CD14-positive monocyte (primary cell): ENCODE measurements around the gene DENND6A. TPM values are rescaled to one million over a fixed set of nuclear protein-coding genes. Genes with fewer than 3 reads are reported as not detected.

ENCODE experiments used
- DNase-seq, 3 donors: peaks; one replicate each; pipeline ENCODE4 v3.0.0-alpha.2; 2011 to 2022
- H2AFZ ChIP-seq: 2 replicates; pipeline ENCODE4 v1.6.0; 2012; ENCODE audit warnings: mild to moderate bottlenecking, low read depth, low read length, inconsistent platforms; ENCODE audit not compliant: insufficient read depth, poor library complexity, severe bottlenecking
- H3K27ac ChIP-seq, 2 donors: 1 replicate in 1 of 2; 2 replicates in 1 of 2; pipeline ENCODE4 v1.5.1; 2012 to 2013; ENCODE audit warnings: low read length in 2 of 2, control low read depth in 1 of 2, inconsistent platforms in 1 of 2, low read depth in 1 of 2, mild to moderate bottlenecking in 1 of 2
- H3K27me3 ChIP-seq, 2 donors: one replicate each; pipeline versions ENCODE4 v1.6.0 to v1.6.1; 2011 to 2013; ENCODE audit warnings: low read length in 2 of 2; ENCODE audit not compliant: control insufficient read depth in 2 of 2, insufficient read depth in 2 of 2
- H3K36me3 ChIP-seq, 2 donors: replicated peaks in 1 of 2; 1 replicate in 1 of 2; 2 replicates in 1 of 2; pipeline versions ENCODE4 v1.5.1 to v1.6.1; 2012 to 2013; ENCODE audit warnings: low read length in 2 of 2, control low read depth in 1 of 2, inconsistent platforms in 1 of 2, mild to moderate bottlenecking in 1 of 2; ENCODE audit not compliant: insufficient read depth in 2 of 2, control insufficient read depth in 1 of 2
- H3K4me1 ChIP-seq, 2 donors: 1 replicate in 1 of 2; 2 replicates in 1 of 2; pipeline versions ENCODE4 v1.5.1 to v1.6.1; 2012 to 2013; ENCODE audit warnings: low read length in 2 of 2, control low read depth in 1 of 2, inconsistent platforms in 1 of 2, mild to moderate bottlenecking in 1 of 2, moderate library complexity in 1 of 2; ENCODE audit not compliant: insufficient read depth in 2 of 2, control insufficient read depth in 1 of 2
- H3K4me2 ChIP-seq: replicated peaks from 2 replicates; pipeline ENCODE3; 2012; ENCODE audit warnings: low read length, moderate library complexity, mild to moderate bottlenecking; ENCODE audit not compliant: poor library complexity, severe bottlenecking; ENCODE audit errors: extremely low read depth
- H3K4me3 ChIP-seq, 3 experiments: fragments of 200-600 bp in 1 of 3; sonication (generic) in 1 of 3; replicated peaks in 1 of 3; 1 replicate in 2 of 3; 2 replicates in 1 of 3; pipeline ENCODE4 v1.5.1; 2011 to 2013; ENCODE audit warnings: low read length in 3 of 3, mild to moderate bottlenecking in 3 of 3, control low read depth in 2 of 3, low read depth in 2 of 3, inconsistent platforms in 1 of 3, moderate library complexity in 1 of 3
- H3K79me2 ChIP-seq: 2 replicates; pipeline ENCODE4 v1.6.0; 2012; ENCODE audit warnings: mild to moderate bottlenecking, control low read depth, inconsistent platforms, low read length, moderate library complexity; ENCODE audit not compliant: insufficient read depth
- H3K9ac ChIP-seq: 2 replicates; pipeline ENCODE4 v1.6.0; 2017; ENCODE audit warnings: low read length, mild to moderate bottlenecking; ENCODE audit not compliant: insufficient read depth, poor library complexity, severe bottlenecking
- H3K9me3 ChIP-seq, 2 donors: replicated peaks in 1 of 2; 1 replicate in 1 of 2; 2 replicates in 1 of 2; pipeline versions ENCODE4 v1.5.1 to v1.6.1; 2012 to 2013; ENCODE audit warnings: low read length in 2 of 2, control low read depth in 1 of 2; ENCODE audit not compliant: control insufficient read depth in 1 of 2, insufficient read depth in 1 of 2
- H4K20me1 ChIP-seq: 2 replicates; pipeline ENCODE4 v1.6.0; 2012; ENCODE audit warnings: mild to moderate bottlenecking, low read length, control low read depth, moderate library complexity; ENCODE audit not compliant: insufficient read depth
- H3K27ac Mint-ChIP-seq, 7 donors: one replicate each; pipeline ENCODE4 v1.8.0; 2020; ENCODE audit warnings: mild to moderate bottlenecking in 7 of 7, mixed read lengths in 7 of 7, moderate library complexity in 6 of 7, inconsistent platforms in 2 of 7
- H3K27me3 Mint-ChIP-seq, 3 donors: one replicate each; pipeline ENCODE4 v1.8.0; 2021 to 2022; ENCODE audit warnings: low read depth in 3 of 3, mild to moderate bottlenecking in 3 of 3, mixed read lengths in 3 of 3, moderate library complexity in 3 of 3, inconsistent platforms in 1 of 3
- H3K36me3 Mint-ChIP-seq, 2 donors: one replicate each; pipeline ENCODE4 v1.8.0; 2020; ENCODE audit warnings: mixed read lengths in 2 of 2, inconsistent platforms in 1 of 2, mild to moderate bottlenecking in 1 of 2
- H3K4me1 Mint-ChIP-seq: one replicate; pipeline ENCODE4 v1.8.0; 2020; ENCODE audit warnings: mild to moderate bottlenecking, mixed read lengths
- H3K4me3 Mint-ChIP-seq, 2 donors: one replicate each; pipeline ENCODE4 v1.8.0; 2020; ENCODE audit warnings: mild to moderate bottlenecking in 2 of 2, mixed read lengths in 2 of 2, moderate library complexity in 1 of 2
- H3K9me3 Mint-ChIP-seq, 7 donors: one replicate each; pipeline ENCODE4 v1.8.0; 2020 to 2022; ENCODE audit warnings: mixed read lengths in 7 of 7, mild to moderate bottlenecking in 6 of 7, moderate library complexity in 6 of 7, inconsistent platforms in 2 of 7
- WGBS: methylation state at CpG from one replicate; pipeline ENCODE4 v1.1.5; 2013; ENCODE audit warnings: missing lambda C conversion rate; ENCODE audit not compliant: insufficient coverage; 5-methylcytosine and 5-hydroxymethylcytosine counted together
- intact Hi-C, 2 donors: fragments of 100-400 bp; cut with micrococcal nuclease; formaldehyde crosslinking; loops; one replicate each; pipeline versions ENCODE4 v1.15.0 to v1.15.1; 2023
- polyA plus RNA-seq, 3 donors: library from polyadenylated mRNA; depleted of rRNA in 1 of 3; unstranded in 2 of 3; stranded (reverse) in 1 of 3; fragments of 300-500 nt in 2 of 3; fragments of >200 nt in 1 of 3; fragmentation: Illumina TruSeq in 2 of 3; gene quantifications; 1 replicate in 2 of 3; 2 replicates in 1 of 3; pipeline ENCODE4 v1.2.3, GENCODE V29; 2012 to 2021
- TF ChIP-seq, protein P1 (sequence below): fragments of 200-600 bp; IDR thresholded peaks from one replicate; pipeline ENCODE4 v1.8.0; 2022; ENCODE audit warnings: antibody characterized with exemption, mild to moderate bottlenecking

The DENND6A gene
- polyA plus RNA-seq, 3 donors = 10.8 to 20.8 (median 15.4) TPM

DNA sequence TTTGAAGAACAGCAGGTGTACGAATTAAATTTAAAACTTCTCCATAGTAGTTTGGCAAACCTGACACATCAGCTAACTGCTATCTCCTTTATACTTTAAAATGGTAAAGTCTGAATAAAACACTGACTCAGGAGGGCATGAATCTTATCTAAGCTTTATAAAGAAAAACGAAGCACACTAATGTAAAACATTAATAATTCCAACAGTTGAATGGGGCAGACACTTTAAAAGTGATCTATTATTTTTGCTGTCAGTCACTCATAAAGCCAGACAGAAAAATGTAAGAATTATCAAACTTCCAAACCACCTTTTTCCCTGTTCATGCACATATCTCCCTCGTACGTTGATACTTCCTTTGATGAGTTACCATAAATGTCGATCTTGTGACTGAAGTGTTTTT is 98.3 kb downstream of the DENND6A start:
- no peak overlapping the region for H3K27ac ChIP-seq
- H3K4me3 ChIP-seq = no peak overlapping the region
- peaks cover 0 to 11% of the 10 kb centered on the region in 2 donors for H3K36me3 ChIP-seq
- intact Hi-C loops = loop anchor here in 1 of 2 donors (10.0 kb wide), 2 partner anchors 60 to 100 kb away; partner anchors contain the start of gene DENND6A
- H4K20me1 ChIP-seq = peaks cover 72% of the 10 kb centered on the region
- WGBS = no CpG with 5 or more reads among the region's 5 CpGs
- H3K9me3 ChIP-seq = no peaks in the 10 kb centered on the region
- no peak overlapping the region for H3K9ac ChIP-seq
- H3K9me3 Mint-ChIP-seq = peaks cover 0 to 2% (median 0%) of the 10 kb centered on the region in 7 donors
- H3K79me2 ChIP-seq = peaks cover 86% of the 10 kb centered on the region
- H3K4me2 ChIP-seq = peak overlapping the region; percentile 88
- H3K27ac Mint-ChIP-seq = peak overlapping the region in 2 of 7 donors; percentile 5 to 23
- H2AFZ ChIP-seq = no peak overlapping the region
- DNase-seq = no peak
- peaks cover 40% of the 10 kb centered on the region for H3K4me1 Mint-ChIP-seq
- H3K27me3 ChIP-seq = no peaks in the 10 kb centered on the region
- H3K4me1 ChIP-seq = peaks cover 20 to 31% of the 10 kb centered on the region in 2 donors
- H3K36me3 Mint-ChIP-seq = peaks cover 22 to 41% of the 10 kb centered on the region in 2 donors
- H3K4me3 Mint-ChIP-seq = no peak overlapping the region
- H3K27me3 Mint-ChIP-seq = no peaks in the 10 kb centered on the region
- TF ChIP-seq, protein P1, sequence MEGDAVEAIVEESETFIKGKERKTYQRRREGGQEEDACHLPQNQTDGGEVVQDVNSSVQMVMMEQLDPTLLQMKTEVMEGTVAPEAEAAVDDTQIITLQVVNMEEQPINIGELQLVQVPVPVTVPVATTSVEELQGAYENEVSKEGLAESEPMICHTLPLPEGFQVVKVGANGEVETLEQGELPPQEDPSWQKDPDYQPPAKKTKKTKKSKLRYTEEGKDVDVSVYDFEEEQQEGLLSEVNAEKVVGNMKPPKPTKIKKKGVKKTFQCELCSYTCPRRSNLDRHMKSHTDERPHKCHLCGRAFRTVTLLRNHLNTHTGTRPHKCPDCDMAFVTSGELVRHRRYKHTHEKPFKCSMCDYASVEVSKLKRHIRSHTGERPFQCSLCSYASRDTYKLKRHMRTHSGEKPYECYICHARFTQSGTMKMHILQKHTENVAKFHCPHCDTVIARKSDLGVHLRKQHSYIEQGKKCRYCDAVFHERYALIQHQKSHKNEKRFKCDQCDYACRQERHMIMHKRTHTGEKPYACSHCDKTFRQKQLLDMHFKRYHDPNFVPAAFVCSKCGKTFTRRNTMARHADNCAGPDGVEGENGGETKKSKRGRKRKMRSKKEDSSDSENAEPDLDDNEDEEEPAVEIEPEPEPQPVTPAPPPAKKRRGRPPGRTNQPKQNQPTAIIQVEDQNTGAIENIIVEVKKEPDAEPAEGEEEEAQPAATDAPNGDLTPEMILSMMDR = no peak

DNA sequence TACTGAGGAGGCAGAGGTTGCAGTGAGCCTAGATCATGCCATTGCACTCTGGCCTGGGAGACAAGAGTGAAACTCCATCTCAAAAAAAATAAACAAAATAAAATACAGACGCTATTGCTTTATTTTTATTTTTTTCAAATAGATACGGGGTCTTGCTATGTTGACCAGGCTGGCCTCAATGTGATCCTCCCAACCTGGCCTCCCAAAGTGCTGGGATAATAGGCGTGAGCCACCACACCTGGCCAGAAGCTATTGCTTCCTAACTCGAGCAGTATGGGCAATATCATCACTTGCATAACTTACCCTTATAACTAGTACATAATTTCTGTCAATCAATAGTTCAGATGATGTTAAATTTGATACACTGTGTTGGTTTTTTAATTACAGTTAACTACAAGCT is 98.7 kb downstream of the DENND6A start:
- intact Hi-C loops = loop anchor here in 1 of 2 donors (10.0 kb wide), 2 partner anchors 61 to 101 kb away; partner anchors contain the start of gene DENND6A
- Mint-ChIP-seq H3K4me1 (peaks cover 36% of the 10 kb centered on the region), H3K36me3 (peaks cover 22 to 45% of the 10 kb centered on the region in 2 donors), H3K9me3 (peaks cover 0 to 2% (median 0%) of the 10 kb centered on the region in 7 donors), H3K27ac (peak overlapping the region in 1 of 7 donors; percentile 42), H3K4me3 (peak overlapping the region in 1 of 2 donors; percentile 48), H3K27me3 (no peaks in the 10 kb centered on the region)
- Histone ChIP-seq H3K9me3 (no peaks in the 10 kb centered on the region), H3K4me1 (peaks cover 20 to 28% of the 10 kb centered on the region in 2 donors), H3K36me3 (peaks cover 0 to 14% of the 10 kb centered on the region in 2 donors), H3K4me2 (no peak overlapping the region), H2AFZ (no peak overlapping the region), H4K20me1 (peaks cover 76% of the 10 kb centered on the region), H3K79me2 (peaks cover 88% of the 10 kb centered on the region), H3K9ac (no peak overlapping the region), H3K27me3 (no peaks in the 10 kb centered on the region), H3K4me3 (no peak overlapping the region), H3K27ac (no peak overlapping the region)
- 94% methylated on average over 2 of the region's 4 CpGs for WGBS
- DNase-seq = no peak
- TF ChIP-seq, protein P1 = no peak
